NCI-H510A treated with DMSO at 0.1 percent for 48 hours (cell line): ENCODE results near the gene COX7A2.

Experiments used
- DNase-seq: peaks from one replicate; lab custom pipeline; 2025; lab: John Stamatoyannopoulos, UW

The COX7A2 gene

DNA sequence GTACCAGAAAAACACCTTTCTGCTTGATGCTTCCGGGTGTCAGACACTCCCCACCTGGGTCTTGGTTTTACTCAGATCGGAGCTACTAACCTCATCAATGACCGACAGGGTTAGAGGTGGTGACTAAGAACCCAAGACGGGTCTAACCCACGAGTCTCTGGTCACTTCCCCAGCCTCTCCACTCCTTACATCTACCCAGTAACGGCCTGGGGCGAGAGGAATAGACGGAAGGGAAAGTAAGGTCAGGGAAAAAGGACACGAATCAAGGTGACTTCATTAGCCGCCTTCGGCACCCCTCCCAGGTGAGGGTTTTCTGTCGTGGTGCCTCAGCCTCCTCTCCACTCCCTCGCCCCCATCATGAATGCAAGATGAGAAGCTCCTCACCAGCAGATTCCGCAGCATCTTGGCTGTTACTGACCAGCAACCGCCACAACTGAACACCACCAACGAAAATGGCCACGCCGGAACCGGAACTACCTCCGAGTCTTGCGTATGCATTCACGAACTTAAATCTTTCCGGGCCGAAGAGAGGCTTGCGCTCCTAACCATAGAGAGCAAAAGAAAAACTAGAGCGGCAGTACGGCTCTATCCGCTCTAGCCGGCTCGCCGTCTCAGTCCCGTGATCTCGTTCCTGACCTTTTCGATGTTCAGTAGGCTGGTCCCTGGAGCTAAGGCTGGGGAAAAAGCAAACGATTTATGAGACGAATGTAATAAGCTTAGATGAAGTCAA lies at the start of gene COX7A2:
TSS of gene COX7A2 (minus strand) at position 469 of the 730 bp plus-strand sequence. CDS start at position 402, 67 bp downstream.
- DNase-seq, result peak; percentile 92

GRCh38 chr6:75292555-75292954 lies 49.0 kb upstream of the COX7A2 start:
- no peak for DNase-seq

- no peak for DNase-seq
These were observed 48.1 kb upstream of the COX7A2 start for GRCh38 chr6:75291744-75292143.

- DNase-seq, result no peak
These were observed 47.7 kb upstream of the COX7A2 start for GRCh38 chr6:75291331-75291730.

GRCh38 chr6:75290136-75290945 lies 46.7 kb upstream of the COX7A2 start:
- no peak for DNase-seq

- DNase-seq, result no peak
These were observed 44.4 kb upstream of the COX7A2 start for GRCh38 chr6:75288023-75288422.

DNA sequence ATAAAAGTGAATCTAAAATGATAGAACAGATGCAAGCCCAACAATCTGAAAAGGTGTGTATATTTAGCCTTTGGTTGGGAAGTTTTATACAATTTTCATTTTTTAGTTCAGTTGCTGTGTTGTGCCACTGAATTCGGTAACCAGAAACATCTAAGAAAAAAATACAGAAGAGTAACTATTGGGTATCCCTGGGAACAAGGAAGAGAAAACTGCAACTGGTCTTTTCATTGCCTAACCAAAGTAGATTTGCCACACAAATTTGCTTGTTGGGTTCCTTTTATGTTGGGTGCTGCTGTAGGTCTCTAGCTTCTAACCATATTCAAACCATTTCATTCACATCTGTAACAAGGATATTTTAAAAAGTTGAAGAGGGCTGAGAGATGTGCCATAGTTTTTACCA lies 43.8 kb upstream of the COX7A2 start:
- DNase-seq, result no peak

GRCh38 chr6:75286955-75287354 lies 43.4 kb upstream of the COX7A2 start:
- no peak for DNase-seq

GRCh38 chr6:75285283-75285639 lies 41.7 kb upstream of the COX7A2 start:
- peak; percentile 45 for DNase-seq

GRCh38 chr6:75284632-75285282 lies 41.2 kb upstream of the COX7A2 start, which contains the start of gene TMEM30A:
Gene TMEM30A (minus strand): TSS chr6:75284792. CDS start chr6:75284638, 154 bp downstream.
- peak; percentile 95 for DNase-seq

DNA sequence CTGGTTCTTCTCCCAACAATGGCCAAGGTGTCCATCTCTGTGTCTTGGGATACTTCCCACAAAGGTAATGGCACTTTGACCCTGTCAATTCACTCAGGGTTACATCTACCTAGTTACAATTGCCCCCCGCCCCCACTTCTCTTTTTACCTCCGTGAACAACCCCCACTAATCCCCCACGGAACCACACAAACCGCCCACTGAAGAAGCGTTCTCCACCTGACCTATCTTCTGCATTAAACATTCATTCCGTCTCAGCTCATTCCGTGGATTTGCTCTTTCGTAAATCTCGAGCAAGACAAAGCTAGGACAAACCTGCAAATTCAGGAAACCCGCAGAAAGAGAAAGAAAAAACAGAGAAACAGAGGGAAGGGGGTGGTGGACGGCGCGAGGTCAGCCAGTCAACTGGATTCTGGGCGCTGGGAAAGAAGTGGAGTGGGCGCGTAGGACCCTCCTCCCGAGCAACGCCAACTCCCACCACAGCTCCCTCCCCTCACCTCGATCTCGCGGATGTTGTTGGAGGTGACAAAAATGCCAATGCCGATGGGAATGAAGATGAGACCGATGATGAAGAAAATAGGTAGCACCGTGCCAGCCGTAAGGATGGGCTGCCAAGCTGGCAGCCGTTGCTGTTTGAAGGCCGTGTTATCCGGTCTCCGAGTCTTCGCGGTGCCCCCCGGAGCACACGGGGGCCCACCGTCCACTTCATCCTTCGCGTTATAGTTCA lies 40.5 kb upstream of the COX7A2 start:
- DNase-seq, result no peak

- DNase-seq, result no peak
These were observed 39.1 kb upstream of the COX7A2 start for GRCh38 chr6:75282706-75283105.

GRCh38 chr6:75281653-75282052 lies 38.1 kb upstream of the COX7A2 start:
- DNase-seq, result no peak

DNA sequence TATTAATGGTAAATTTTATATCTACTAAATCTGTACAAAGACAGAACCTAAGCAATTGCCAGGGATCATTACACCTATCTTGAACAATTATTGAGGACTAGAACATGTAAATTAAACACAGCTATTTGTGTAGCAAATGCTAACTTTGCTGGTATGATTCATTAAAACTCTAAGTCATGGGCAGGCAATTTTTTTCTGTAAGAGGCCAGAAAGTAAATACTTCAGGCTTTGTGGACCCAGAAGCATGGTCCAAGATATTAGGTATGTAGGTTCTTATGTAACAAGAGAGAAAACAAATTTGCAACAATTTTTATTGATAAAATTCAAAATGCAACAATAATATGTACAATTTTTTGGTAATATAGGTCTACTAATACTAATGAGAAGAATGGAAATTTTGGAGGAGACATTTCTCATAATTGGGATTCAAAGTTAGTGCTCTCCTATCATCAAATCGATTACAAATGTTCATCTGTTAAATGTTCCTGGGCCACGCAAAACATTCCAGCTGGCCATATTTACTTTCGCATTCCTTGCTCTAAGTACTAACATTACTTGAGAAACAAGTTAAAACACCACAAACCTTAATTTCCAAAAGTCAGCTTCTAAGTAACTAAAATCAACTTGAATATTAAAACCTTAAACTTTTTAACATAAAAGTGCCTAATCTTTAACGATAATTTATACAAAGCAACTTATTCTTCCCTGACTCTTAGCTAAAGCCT lies 36.7 kb upstream of the COX7A2 start:
- no peak for DNase-seq

GRCh38 chr6:75279418-75279817 lies 35.8 kb upstream of the COX7A2 start:
- DNase-seq, result no peak

DNA sequence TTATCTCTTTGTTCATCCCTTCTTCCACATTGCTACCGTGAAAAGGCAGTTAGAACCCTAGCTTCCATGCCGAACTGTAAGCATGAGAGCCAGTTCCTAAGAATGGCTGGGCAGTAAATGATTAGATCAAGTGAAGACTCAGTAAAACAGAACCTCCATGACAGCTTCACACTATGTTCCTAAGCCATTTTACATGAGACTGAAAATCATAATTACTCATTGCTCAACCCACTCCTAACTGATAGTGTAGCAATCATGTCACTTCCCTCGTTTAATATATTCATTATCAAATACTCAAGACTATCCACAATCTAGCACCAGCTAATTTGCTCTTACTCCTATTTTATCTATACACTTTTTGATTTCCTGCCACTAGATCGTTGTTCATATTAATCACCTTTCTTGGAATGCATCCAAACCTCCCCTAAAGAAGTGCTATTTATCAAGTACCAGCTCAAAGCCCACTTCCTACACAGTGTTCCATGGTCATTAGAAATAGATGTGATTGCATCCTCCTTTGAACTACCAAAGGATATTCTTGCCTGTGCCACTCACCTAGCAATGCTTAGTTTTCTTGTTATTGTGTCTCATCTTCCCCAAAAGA lies 35.0 kb upstream of the COX7A2 start:
- DNase-seq, result no peak

- DNase-seq, result no peak
These were observed 31.5 kb upstream of the COX7A2 start for GRCh38 chr6:75275067-75275466.

GRCh38 chr6:75273009-75273408 lies 29.4 kb upstream of the COX7A2 start:
- DNase-seq, result no peak

GRCh38 chr6:75272145-75272840 lies 28.7 kb upstream of the COX7A2 start:
- DNase-seq, result no peak

GRCh38 chr6:75268988-75269354 lies 25.4 kb upstream of the COX7A2 start:
- no peak for DNase-seq
